ENCODE results near the gene ZNF496.
"Not testable (repeated sequence)": the region's sequence is repeated elsewhere in the genome, so short reads cannot be mapped to it uniquely, and the experiment has no call there.

Gene ZNF496

GRCh38 chr1:247291833-247292561, 39.7 kb downstream of the ZNF496 start:
- DNase-seq (ENCODE audit: low spot score) = no peak

GRCh38 chr1:247291161-247291560, 40.5 kb downstream of the ZNF496 start:
- no peak for DNase-seq (ENCODE audit: low spot score)

- no peak for DNase-seq (ENCODE audit: low spot score)
Measured at GRCh38 chr1:247290576-247290975, 41.1 kb downstream of the ZNF496 start.

- DNase-seq (ENCODE audit: low spot score) = not testable (repeated sequence)
Measured at GRCh38 chr1:247289274-247289892, 42.3 kb downstream of the ZNF496 start.

- DNase-seq (ENCODE audit: low spot score) = no peak
Measured at GRCh38 chr1:247288341-247288740, 43.3 kb downstream of the ZNF496 start.

GRCh38 chr1:247287460-247287859, 44.2 kb downstream of the ZNF496 start:
- DNase-seq (ENCODE audit: low spot score) = no peak

- no peak for DNase-seq (ENCODE audit: low spot score)
Measured at GRCh38 chr1:247286134-247286670, 45.5 kb downstream of the ZNF496 start.

GRCh38 chr1:247281001-247281574, 50.6 kb downstream of the ZNF496 start:
- DNase-seq (ENCODE audit: low spot score) = no peak

GRCh38 chr1:247277191-247277590, 54.5 kb downstream of the ZNF496 start:
- no peak for DNase-seq (ENCODE audit: low spot score)

- DNase-seq (ENCODE audit: low spot score) = no peak
Measured at GRCh38 chr1:247274605-247275256, 56.9 kb downstream of the ZNF496 start.

- DNase-seq (ENCODE audit: low spot score) = no peak
Measured at GRCh38 chr1:247273013-247273412, 58.7 kb downstream of the ZNF496 start.

- no peak for DNase-seq (ENCODE audit: low spot score)
Measured at GRCh38 chr1:247270003-247270402, 61.7 kb downstream of the ZNF496 start.

- DNase-seq (ENCODE audit: low spot score) = no peak
Measured at GRCh38 chr1:247269133-247269532, 62.5 kb downstream of the ZNF496 start.

- DNase-seq (ENCODE audit: low spot score) = no peak
Measured at GRCh38 chr1:247268390-247269045, 63.1 kb downstream of the ZNF496 start.

- no peak for DNase-seq (ENCODE audit: low spot score)
Measured at GRCh38 chr1:247266053-247266452, 65.6 kb downstream of the ZNF496 start.

GRCh38 chr1:247255772-247256171, 75.9 kb downstream of the ZNF496 start, which contains the start of gene VN1R5:
TSS of gene VN1R5 (plus strand) at chr1:247256072.
- not testable (repeated sequence) for DNase-seq (ENCODE audit: low spot score)

GRCh38 chr1:247247568-247247967, 84.1 kb downstream of the ZNF496 start:
- no peak for DNase-seq (ENCODE audit: low spot score)
